Parathyroid adenoma (tissue), 2 donors: ENCODE results near the gene N4BP2.
"Not testable (repeated sequence)": the region's sequence is repeated elsewhere in the genome, so short reads cannot be mapped to it uniquely, and the experiment has no call there.

Source experiments
- H2AFZ ChIP-seq: fragments of 300-600 bp; sonication (generic); one replicate; pipeline ENCODE4 v1.7.0; 2017; ENCODE audit warnings: antibody characterized with exemption, mild to moderate bottlenecking
- H3K27ac ChIP-seq: fragments of 300-600 bp; sonication (generic); one replicate; pipeline ENCODE4 v1.7.0; 2017
- H3K27me3 ChIP-seq: fragments of 300-600 bp; sonication (generic); one replicate; pipeline ENCODE4 v1.7.0; 2017; ENCODE audit warnings: low read length; ENCODE audit not compliant: control insufficient read depth, insufficient read depth
- H3K36me3 ChIP-seq: fragments of 300-600 bp; sonication (generic); one replicate; pipeline ENCODE4 v1.7.0; 2017; ENCODE audit warnings: low read length; ENCODE audit not compliant: control insufficient read depth, insufficient read depth
- H3K4me1 ChIP-seq: fragments of 300-600 bp; sonication (generic); one replicate; pipeline ENCODE4 v1.7.0; 2017; ENCODE audit warnings: control low read depth
- H3K4me2 ChIP-seq: fragments of 300-600 bp; sonication (generic); one replicate; pipeline ENCODE4 v1.7.0; 2017; ENCODE audit warnings: low read length
- H3K4me3 ChIP-seq: fragments of 300-600 bp; sonication (generic); one replicate; pipeline ENCODE4 v1.7.0; 2017; ENCODE audit warnings: low read depth, low read length
- H3K79me2 ChIP-seq: fragments of 300-600 bp; sonication (generic); one replicate; pipeline ENCODE4 v1.7.0; 2017; ENCODE audit warnings: control low read depth
- H3K9ac ChIP-seq: fragments of 300-600 bp; sonication (generic); one replicate; pipeline ENCODE4 v1.7.0; 2017; ENCODE audit warnings: mild to moderate bottlenecking
- H3K9me3 ChIP-seq: fragments of 300-600 bp; sonication (generic); one replicate; pipeline ENCODE4 v1.7.0; 2017; ENCODE audit warnings: low read length; ENCODE audit not compliant: control insufficient read depth
- TF ChIP-seq, protein P1 (sequence below): fragments of 300-600 bp; sonication (generic); IDR thresholded peaks from one replicate; pipeline ENCODE4 v1.7.0; 2017; ENCODE audit warnings: antibody characterized with exemption, mild to moderate bottlenecking
- donor health status: primary hyperparathyroidism.

Gene N4BP2

DNA sequence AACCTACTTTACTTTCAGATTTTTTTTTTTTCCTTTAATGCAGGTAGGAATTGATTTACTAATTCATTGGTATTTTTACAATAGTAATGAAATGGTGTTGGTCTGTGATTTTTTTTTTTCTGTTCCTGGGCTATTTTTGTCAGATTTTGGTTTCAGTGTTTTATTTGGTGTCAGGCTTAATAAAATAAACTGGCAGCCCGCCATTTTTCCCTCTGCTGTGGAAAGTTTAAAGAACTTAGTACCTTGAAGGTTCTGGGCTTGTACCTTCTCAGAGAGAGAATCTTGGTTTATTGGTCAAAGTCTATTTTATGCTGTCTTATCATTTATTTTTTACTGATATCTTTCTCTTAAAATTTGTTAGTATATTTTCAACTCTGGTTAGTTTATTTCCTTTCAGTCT lies 76.2 kb downstream of the N4BP2 start:
- Histone ChIP-seq H3K36me3 (no peaks in the 10 kb centered on the region), H3K9me3 (no peaks in the 10 kb centered on the region), H3K79me2 (no peaks in the 10 kb centered on the region), H2AFZ (no peak overlapping the region), H3K27me3 (no peaks in the 10 kb centered on the region), H3K9ac (no peak overlapping the region), H3K4me2 (no peak overlapping the region), H3K4me1 (no peaks in the 10 kb centered on the region), H3K27ac (no peak overlapping the region), H3K4me3 (no peak overlapping the region)
- TF ChIP-seq, protein P1, sequence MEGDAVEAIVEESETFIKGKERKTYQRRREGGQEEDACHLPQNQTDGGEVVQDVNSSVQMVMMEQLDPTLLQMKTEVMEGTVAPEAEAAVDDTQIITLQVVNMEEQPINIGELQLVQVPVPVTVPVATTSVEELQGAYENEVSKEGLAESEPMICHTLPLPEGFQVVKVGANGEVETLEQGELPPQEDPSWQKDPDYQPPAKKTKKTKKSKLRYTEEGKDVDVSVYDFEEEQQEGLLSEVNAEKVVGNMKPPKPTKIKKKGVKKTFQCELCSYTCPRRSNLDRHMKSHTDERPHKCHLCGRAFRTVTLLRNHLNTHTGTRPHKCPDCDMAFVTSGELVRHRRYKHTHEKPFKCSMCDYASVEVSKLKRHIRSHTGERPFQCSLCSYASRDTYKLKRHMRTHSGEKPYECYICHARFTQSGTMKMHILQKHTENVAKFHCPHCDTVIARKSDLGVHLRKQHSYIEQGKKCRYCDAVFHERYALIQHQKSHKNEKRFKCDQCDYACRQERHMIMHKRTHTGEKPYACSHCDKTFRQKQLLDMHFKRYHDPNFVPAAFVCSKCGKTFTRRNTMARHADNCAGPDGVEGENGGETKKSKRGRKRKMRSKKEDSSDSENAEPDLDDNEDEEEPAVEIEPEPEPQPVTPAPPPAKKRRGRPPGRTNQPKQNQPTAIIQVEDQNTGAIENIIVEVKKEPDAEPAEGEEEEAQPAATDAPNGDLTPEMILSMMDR, result no peak

DNA sequence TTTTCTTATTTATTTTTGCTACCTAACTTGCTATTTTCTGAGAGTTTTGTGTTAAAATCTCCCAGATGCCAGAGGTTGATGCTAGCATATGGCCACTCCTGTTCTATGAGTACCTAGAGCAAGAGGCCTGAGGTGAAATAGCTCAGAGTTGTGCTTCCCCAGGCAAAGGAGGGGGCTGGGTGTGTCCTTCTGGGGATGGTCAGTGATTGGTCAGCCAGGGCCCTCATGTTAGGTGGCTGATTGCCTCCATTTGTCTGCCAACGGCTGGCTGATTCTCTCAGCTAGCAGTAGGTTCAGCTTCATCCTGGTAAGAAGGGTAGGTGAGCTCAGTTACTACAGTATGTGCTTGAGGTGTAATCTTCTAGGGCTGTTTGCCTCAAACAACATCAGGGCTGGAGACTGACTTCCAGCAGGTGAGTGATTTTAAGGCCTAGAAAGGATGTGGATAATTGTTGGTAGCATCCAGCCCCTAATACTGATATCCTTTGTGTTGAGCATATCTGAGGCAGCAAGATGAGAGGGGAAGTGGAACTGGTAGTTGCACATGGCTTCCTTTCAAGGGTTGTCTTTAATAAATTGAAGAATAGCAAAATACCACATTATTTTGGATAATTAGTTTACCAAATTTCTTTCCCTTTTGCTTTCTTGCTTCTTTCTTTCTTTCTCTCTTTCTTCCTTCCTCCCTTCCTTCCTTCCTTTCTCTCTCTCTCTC lies 77.7 kb downstream of the N4BP2 start:
- Histone ChIP-seq H3K4me1 (no peaks in the 10 kb centered on the region), H2AFZ (no peak overlapping the region), H3K4me2 (no peak overlapping the region), H3K79me2 (no peaks in the 10 kb centered on the region), H3K36me3 (no peaks in the 10 kb centered on the region), H3K27me3 (no peaks in the 10 kb centered on the region), H3K4me3 (no peak overlapping the region), H3K27ac (no peak overlapping the region), H3K9ac (no peak overlapping the region), H3K9me3 (no peaks in the 10 kb centered on the region)
- TF ChIP-seq, protein P1, result no peak

DNA sequence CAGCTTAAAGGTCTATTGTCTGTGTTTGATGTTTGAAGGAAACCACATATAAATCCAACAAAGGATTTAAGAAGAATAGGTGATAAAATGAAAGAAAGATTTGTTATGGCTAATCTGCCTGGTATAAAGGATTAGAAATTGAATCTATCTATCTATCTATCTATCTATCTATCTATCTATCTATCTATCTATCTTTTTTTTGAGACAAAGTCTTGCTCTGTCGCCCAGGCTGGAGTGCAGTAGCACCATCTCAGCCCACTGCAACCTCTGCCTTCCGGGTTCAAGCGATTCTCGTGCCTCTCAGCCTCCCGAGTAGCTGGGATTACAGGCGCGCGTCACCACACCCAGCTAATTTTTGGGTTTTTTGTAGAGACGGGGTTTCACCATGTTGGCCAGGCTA lies 79.6 kb downstream of the N4BP2 start:
- not testable (repeated sequence) for H3K27ac ChIP-seq, H3K36me3 ChIP-seq, H3K4me2 ChIP-seq, H3K9me3 ChIP-seq, H2AFZ ChIP-seq, H3K4me1 ChIP-seq, H3K4me3 ChIP-seq, H3K9ac ChIP-seq, H3K27me3 ChIP-seq, H3K79me2 ChIP-seq

DNA sequence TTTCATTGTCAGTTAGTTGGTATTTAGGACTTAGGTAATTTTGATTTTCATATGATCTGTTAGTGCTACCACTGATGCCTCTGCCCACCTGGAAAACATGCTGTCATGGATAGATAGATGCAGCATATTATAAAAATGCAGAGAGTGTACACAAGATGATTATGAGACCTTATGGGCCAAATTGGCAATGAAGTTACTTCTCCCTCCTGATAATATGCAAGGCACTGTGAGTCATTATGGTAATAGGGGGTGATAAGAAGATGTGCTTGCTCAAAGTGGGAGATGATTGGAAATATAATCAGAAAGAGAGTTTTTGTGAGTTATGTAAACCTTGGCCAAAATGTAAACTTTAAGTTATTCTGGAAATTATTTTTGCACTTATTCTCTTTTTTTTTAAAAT lies 83.5 kb downstream of the N4BP2 start:
- Histone ChIP-seq H3K36me3 (no peaks in the 10 kb centered on the region), H3K4me3 (no peak overlapping the region), H3K4me1 (no peaks in the 10 kb centered on the region), H3K27me3 (no peaks in the 10 kb centered on the region), H3K4me2 (no peak overlapping the region), H3K79me2 (no peaks in the 10 kb centered on the region), H3K9me3 (no peaks in the 10 kb centered on the region), H3K9ac (no peak overlapping the region), H3K27ac (no peak overlapping the region), H2AFZ (no peak overlapping the region)
- TF ChIP-seq, protein P1, result no peak

DNA sequence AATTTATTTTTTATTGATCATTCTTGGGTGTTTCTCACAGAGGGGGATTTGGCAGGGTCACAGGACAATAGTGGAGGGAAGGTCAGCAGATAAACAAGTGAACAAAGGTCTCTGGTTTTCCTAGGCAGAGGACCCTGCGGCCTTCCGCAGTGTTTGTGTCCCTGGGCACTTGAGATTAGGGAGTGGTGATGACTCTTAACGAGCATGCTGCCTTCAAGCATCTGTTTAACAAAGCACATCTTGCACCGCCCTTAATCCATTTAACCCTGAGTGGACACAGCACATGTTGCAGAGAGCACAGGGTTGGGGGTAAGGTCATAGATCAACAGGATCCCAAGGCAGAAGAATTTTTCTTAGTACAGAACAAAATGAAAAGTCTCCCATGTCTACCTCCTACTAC lies 83.9 kb downstream of the N4BP2 start:
- not testable (repeated sequence) for H3K9ac ChIP-seq, H3K27me3 ChIP-seq, H2AFZ ChIP-seq, H3K36me3 ChIP-seq, H3K79me2 ChIP-seq, H3K9me3 ChIP-seq, H3K27ac ChIP-seq, H3K4me2 ChIP-seq, H3K4me3 ChIP-seq, H3K4me1 ChIP-seq
